Central memory CD4-positive, alpha-beta T cell (primary cell): ENCODE data around the gene CLCF1.
"Not testable (repeated sequence)": the region's sequence is repeated elsewhere in the genome, so short reads cannot be mapped to it uniquely, and the experiment has no call there.

Experiments used
- DNase-seq: peaks from one replicate; pipeline ENCODE4 v3.0.0; 2022

Gene CLCF1

DNA sequence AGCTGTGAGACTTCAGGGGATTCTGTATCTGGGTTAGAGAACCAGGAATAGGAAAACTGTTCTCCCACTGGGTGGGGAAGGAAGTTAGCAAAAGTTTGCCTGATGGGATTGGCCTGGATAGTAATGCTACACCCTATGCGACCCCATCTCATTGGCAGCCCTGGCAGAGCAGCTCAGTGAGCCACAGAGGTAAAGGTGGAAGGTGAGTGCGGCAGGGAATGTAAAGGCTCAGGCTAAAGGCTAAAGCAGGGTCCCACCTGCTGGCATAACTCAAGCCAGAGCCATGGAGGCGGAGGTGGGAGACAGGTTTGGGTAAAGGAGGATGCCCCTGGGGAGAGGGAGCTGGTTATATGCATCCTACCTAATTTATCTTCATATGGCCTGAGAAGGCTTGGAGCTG, 51.3 kb downstream of the CLCF1 start:
- no peak for DNase-seq

DNA sequence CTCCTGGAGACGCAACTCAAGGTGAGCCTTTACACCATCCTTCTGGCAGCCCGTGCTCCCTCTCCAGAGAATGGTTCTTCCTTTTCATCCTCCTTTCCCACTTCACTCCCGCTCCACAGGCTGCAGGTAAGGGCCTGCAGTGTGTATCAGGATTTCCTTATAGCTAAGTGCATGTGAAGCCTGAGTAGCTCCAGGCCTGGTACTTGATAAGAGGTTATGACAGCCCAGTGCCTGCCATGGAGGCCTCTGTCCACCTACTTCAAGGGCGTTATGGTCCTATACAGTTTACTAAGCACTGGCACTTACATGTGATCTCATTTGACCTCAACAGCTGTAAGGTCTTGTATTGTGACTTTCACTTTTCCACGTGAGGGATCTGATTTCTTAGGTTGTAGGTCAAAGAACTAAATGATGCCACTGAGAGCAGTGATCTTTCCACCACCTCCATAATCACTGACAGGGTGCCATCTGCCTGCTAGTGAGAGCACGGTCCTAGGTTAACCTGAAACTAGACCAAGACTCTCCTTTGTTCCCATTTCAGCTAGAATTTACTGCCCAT, 52.0 kb downstream of the CLCF1 start:
- DNase-seq = no peak

DNA sequence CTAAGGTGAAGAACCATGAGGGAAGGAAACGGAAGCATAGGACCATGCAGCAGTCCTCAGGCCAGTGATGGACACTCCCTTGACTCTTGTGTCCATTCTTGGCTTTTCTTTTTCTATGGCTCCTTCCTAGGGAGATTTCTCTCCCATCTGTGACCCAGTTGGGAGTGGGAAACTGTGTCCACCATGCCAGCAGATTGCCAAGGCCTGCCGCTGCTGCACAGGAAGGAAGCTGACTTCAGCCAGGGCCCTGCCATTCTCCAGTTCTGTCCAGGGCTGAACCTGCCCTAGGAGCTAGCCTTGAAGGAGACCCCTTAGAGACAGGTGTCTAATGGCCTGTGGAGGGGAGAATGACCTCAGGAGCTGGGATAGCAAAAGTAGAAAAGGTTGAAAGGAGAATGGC, 52.7 kb downstream of the CLCF1 start:
- no peak for DNase-seq

DNA sequence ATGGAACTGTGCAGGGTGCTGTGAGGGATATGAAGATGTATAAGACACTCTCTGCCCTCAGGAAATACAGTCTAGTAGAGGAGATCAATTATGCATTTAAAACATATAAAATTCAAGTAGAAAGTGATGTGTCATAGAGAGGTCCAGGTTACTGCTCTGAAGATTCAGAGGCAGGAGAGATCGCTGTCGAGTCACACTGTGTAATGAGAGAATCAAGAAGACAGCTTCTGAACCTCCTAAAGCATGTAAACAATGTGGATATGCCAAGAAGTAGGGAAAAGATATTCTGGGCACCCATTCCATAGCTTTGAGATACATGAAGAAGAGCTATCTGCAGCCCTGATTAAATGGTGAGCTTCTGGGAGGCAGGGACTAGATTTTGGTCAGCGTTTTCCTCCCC, 53.4 kb downstream of the CLCF1 start:
- no peak for DNase-seq

DNA sequence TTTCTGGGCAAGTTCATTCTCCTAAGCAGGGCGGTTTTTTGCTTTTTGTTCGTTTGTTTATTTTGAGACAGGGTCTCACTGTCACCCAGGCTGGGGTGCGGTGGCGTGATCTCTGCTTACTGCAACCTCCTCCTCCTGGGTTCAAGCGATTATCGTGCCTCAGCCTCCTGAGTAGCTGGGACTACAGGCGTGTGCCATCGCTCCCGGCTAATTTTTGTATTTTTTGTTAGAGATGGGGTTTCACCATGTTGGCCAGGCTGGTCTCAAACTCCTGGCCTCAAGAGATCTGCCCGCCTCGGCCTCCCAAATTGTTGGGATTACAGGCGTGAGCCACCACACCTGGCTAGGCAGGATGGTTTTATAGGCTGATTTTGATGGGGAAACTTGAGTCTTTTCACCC, 54.5 kb downstream of the CLCF1 start:
- not testable (repeated sequence) for DNase-seq

DNA sequence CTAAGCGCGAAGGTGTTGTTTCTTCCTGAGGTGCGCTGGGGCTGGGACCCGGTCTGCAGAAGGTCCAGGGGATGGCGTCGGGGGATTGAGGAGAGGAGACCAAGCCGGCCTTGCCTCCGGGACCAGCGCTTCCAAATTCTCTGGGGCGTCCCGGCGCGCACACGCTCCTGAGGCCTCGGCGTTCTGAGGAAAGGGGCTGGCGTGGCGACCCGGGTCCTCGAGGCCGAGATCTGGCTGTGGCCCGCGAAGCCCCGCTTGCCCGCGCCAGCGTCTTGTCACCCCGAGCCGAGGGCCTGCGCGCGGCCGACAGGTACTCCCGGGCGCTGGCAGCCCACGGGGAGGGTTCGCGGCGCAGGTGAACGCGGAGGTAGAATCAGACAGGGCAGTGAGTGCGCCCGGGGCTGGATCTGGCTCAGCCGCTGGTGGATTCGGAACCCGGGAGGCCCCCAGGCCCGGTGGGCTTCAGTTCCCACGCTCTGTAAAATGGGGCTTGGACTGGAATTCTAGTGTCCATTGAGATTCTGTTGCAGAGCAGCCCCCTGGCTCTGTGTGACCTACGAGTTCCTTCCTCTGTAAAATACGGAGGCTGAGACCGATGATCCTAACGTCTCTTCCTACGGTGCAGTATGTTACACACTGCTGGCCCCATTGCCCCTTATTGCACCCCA, 55.4 kb downstream of the CLCF1 start:
- DNase-seq = no peak

DNA sequence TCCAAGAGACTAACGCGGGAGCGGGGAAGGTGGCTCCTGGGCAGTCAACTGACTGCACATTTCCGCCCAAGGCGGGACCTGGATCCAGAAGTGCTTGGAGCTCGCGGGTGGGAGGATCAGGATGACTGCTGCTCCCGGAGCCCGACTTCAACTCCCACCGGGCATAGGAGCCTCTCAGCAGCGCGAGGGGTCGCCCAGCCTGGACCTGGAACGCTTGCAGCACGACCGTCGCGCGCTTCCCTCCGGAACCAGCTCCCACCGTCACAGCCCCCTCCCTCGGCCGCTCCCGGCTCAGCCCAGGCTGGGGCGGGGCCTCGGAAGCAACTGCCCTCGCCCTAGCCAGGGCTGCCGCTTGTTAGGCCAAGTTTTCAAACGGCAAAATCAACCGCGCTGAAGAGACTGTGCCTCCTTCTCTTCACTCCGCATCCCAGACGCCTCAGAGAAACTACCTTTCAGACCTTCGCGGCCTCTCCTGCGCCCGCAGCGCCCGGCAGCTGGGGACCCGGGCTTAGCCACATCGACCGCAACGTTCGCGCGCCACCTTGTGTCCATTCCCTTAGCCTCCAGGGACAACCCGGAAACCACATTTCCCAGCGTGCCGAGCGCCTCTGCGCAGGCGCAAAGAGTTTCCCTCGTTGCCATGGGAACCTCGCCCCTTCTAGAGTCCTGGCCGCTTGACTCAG, 56.1 kb downstream of the CLCF1 start:
- peak; percentile 97 for DNase-seq

DNA sequence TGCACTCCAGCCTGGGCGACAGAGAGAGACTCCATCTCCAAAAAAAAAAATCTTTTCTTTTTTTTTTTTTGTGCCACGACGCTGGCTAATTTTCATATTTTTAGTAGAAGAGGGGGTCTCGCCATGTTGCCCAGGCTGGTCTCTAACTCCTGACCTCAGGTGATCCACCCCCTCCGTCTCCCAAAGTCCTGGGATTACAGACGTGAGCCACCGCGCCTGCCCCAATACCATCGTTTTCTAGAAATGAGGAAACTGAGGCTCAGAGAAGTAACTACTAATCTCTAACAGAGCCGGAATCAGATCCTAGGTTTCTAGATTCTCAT, 56.6 kb downstream of the CLCF1 start:
- DNase-seq = no peak

DNA sequence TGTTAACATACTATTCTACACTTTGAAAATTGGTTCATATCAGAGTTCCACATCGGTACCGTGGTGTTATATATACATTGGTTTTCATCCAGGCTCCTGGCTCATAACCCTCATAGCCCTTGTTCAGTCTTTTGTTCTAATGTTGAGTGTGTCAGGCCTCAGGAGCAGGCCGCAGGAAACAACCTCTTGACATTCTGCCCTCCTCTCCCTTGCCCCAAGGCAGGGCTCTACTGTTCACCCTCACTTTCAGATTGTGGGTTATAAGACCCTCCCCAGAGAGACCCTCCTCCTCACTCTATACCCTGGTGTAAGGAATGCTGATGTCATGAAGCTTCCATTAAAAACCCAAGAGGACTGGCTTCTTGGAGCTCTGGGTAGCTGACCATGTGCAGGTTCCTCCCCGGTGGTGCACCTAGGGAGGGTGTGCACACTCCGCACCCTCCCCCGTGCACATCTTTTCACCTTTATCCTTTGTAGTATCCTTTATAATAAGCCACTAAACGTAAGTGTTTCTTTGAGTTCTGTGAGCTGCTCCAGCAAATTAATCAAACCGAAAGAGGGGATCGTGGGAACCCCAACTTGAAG, 58.0 kb downstream of the CLCF1 start:
- DNase-seq = no peak

DNA sequence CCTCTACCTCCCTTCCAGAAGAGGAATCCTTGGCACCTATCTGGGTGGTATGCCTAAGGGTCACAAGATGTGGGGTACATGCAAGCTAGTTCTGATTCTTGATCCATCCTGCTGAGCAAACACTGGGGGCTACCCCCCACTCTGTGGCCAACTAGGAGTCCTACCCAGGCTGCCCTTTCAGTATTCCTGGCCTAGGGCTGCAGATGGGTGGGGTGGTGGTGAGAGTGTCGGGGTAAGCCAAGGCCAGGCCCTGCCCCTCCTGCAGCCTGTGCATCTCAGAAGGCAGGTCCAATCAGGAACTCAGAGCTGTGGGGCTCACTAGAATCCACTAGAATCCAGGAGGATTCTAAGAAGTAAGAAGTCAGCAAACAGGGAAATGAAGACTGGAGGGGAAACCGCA, 59.2 kb downstream of the CLCF1 start:
- no peak for DNase-seq
